Fibroblast of the conjunctiva (primary cell): ENCODE data around the gene DKK3.

Experiments
- DNase-seq: peaks from one replicate; pipeline ENCODE4 v3.0.0-alpha.2; 2010; ENCODE audit warnings: low read depth

Gene DKK3

DNA sequence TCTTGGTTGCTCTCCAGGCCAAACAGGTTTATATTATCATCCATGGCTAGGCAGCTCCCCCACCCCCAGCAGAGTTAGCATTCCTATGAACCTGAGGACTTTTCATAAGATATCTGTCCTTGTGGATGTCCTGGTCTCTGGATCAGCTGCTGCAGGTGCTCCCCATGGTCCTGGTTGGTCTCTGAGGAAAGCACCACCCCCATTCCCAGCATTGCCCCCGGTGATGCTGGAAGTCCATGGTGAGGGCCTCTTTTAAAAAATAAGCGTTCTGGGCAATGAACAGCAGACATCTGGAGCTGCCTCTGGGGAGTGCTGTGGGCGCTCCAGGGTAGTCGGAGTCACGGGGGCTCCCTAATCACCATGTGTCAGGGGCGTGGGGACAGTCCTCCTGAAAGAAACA, 26.6 kb downstream of the DKK3 start:
- no peak for DNase-seq

DNA sequence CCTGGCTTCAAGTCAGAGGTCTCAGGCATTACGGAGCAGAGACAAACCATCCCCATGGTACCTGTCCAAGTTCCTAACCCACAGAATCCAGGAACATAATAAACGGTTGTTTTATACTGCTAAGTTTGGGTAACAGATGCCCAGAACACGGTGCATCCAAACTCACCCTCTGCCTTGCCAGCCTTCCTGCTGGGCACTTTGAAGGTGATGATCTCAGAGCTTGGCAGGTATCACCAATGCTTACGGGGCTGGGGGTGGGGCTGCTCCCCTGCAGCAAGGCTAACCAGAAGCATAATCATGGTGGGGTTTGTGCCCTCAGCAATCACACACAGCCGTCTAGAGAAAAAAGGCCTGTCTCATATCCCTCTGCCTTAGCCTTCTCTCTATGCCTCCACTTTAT, 27.1 kb downstream of the DKK3 start:
- no peak for DNase-seq

DNA sequence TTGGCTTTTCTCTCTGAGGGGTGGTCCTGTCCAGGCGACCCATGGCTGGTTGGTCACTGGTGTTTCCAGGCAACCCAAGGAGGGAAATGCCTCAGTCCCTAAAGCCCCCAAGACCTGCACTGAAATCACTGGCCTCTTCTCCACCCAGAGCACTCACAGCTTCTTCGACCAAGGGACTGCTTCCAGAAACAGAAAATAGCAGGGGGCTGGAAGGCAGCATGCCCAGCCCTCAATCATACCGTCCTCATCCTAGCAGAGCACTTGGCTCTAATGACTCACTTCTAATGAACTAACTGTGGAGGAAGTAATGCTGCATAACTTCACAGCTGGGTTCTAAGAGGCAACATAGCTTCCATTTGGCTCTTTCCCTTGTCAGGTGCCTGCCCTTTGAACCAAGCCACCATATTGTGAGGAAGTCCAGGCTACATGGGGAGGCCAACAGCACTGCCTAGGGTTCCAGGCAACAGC, 27.6 kb downstream of the DKK3 start:
- DNase-seq, result no peak

DNA sequence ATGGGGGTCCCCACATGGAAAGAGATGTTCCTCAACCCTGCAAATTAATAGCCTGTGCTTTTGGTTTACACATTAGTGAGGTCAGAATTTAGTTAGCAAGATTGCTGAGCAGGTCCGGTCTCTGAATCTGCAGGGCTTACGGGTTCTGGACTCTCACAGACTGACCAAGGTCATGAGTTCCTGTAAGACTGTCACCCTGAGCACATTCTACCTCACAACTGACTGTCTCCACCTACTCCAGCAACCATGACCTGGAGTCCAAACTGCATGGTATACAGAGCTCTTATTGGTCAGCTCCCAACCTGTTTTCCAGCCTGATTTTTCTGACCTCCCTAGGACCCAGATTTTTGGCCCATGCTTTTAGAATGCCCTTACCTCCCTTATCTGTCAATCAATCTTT, 28.2 kb downstream of the DKK3 start:
- no peak for DNase-seq

DNA sequence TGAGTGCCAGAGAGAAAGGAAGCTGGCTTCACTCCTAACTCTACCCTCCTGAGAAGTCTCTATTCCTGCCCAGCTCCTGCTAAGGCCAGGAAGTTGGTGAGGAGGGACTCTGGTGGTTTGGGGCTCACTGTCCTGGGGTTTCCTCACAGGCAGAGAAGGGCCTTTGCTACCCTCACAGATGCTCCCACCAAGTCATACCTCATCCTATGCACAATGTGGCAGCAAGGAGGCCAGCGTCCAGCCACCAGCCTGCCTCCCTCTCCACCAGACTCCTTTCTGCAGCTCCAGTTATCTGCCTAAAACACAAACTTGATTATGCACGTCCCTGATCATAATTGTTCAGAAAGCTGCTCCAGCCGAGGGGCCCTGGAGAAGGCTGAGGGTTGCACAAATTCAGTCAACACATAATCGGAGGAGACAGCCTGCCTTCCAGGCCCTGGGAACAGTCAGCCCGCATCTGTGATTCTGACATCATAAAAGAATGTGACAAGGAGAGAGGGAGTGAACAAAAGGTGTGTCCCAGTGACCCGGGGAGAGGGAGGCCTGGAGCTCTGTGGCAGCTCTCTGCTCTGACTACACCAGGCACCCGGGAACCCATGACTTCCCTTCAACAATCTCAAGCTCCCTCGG, 28.8 kb downstream of the DKK3 start:
- no peak for DNase-seq

DNA sequence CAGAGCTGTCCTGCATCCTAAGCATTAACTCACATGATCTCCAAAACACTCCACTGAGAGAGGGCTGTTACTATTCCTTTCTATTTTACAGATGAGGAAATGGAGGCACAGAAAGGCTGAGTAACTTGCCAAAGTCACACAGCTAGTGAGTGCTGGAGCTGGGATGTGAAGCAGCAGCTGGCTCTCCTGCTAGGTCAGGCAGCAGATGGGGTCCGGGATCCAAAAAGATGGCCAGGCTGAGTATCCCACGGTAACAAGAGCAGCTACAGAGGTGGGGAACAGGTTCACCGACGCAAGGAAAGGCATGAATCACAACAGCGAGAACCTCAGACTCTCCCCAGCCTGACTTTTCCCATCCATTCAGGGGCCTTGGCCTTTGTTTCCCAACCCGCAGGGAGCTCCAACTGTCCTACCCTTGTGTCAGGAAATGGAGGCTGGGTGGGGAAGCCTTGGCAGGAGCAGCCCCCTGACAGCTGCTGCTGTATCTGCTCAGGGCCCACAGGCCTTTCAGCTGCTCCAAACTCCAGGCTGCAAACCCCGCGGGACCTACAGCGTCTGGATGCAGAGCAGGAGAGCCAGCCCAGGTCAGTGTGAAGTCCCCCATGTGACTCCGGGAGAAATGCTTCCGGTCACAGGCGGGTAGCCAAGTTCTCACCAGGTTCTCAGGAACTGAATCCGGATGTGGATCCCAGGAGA, 29.5 kb downstream of the DKK3 start:
- no peak for DNase-seq

DNA sequence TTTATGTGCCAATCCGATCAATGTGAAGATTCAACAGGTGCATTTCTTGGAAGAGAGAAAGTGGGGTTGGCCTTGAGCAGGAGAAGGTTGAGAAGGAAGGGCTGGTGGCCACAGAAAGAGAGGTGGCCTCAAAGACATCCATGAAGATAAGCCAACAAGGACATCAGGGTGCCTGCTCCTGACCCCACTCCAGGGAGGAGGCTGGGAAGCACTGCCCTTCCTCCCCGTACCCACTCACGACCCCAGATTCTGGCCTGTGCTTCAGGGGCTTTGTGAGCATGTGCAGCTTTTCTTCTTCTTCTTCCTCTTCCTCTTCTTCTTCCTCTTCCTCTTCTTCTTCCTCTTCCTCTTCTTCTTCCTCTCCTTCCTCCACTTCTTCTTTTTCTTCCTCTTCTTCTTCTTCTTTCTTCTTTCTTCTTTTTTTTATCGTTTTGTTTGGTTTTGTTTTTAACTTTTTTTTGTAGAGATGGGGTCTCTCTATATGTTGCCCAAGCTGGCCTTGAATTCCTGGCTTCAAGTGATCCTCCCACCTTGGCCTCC, 30.3 kb downstream of the DKK3 start:
- DNase-seq, result no peak

DNA sequence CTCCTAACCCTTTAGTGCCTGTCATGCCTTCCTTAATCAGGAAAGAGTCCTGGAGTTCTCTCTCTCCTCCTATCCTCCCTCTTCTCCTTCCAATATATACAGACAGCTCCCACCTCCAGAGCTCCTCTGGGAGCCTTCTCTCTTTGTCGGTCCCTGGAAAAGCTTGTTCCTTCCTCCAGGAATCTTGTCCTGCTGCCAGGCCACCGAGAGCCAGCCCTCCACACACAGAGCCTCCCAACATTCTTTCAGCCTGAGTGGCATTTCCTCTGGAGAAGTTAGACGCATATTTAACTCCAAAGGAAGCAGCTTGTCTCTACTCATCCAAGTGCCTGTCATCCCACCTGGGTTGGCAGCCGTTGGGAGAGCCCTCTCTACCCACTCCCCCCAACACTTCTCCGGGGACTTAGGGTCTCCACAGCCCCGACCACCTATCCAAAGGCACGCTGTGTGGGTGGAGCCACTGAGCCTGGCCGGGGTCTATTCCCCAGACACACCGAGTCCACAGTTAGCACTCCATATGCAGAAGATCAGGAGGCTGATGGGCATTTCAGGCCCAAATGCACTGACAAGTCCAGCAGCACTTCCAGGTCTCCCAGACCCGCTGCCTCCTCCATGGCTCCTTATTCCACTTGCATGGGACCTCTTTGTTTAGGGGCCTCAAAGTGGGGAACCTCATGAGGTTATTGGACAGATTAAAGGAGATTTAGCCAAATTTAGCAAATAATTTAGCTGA, 31.1 kb downstream of the DKK3 start:
- no peak for DNase-seq

DNA sequence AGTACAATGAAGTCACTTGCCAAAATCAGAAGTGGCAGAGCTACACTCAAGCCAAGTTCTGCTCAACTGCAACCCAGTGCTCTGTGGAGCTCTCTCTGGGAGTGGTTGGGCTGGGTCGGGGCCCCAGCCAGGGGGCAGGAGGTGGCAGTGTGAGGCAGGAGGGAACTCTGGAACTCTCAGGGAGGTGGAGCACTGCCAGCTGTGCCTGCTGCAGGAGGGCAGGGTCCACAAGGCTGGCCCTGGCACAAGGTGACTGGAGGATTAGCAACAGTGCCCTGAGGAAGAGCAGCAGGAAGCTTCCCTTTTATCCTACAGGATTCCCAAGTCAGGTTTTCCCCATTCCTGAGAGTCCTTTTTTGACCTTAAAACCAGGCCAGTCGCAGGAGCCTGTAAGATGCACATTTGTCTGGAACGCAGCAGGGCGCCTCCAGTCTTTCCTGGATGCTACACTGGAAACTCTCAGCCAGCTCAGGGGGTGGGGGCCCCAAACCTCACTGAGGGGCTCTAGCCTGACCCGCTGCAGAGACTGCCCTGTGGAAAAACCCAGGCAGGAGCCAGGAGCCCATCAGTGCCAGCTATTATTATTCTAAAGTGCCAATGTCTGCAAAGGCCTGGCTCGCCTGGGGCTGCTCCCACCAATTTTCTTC, 31.8 kb downstream of the DKK3 start:
- no peak for DNase-seq

DNA sequence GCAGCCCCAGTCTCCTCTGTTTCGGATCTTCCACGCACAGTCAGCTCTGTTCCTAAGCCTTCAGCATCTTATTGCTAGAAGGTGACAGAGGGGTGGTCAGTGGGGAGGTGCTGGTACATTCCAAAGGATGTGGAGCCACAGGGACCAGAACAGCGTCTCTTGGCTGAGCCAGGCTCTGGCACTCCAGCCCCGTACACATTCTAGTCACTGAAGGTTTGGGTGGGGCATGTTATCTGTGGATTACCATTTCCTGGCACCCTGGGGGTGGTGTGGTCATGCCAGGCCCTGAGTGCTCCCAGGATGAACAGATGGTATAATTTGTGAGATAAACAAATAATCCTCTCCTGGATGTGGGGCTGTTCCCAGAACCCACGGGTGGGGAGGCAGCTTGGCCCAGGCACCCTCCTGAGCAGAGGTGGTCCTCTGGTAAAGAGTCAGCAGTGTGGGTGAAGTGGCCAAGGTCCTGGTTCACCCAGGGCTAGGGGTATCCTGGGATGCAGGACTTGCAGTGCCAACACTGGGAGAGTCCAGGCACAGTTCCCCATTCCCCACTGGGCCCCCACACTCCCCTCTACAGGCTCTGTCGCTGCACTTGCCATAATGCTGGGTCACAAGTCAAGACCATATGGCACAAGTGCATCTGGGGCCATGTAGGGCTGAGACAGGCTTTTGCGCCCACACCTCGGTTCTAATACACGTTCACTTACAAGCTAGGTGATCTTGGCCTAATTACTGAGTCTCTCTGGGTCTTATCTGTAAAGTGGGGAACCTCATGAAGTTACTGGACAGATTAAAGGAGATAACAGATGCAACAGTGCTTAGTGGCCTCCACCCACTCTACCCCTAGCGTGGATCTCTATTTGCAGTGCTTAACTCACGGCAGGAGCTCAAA, 33.0 kb downstream of the DKK3 start:
- no peak for DNase-seq

DNA sequence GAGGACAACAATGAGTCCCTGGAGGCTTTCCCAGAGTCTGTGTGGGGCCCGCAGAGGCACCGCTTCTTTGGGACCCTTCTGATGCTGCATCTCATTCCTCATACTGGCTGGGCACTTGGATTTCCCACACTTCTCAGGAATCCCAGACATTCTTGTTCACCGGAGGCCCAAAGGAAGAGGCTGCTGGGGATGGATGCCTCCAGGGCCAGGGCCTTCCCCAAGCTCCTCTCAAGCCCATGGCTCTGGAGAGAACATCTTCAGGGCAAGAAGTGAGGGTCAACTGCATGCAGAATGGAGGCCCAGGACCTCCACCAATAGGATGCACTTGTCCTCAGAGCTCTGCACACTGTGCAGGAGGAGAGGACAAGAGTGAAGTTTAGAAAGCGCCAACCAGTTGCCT, 34.6 kb downstream of the DKK3 start:
- DNase-seq, result no peak

DNA sequence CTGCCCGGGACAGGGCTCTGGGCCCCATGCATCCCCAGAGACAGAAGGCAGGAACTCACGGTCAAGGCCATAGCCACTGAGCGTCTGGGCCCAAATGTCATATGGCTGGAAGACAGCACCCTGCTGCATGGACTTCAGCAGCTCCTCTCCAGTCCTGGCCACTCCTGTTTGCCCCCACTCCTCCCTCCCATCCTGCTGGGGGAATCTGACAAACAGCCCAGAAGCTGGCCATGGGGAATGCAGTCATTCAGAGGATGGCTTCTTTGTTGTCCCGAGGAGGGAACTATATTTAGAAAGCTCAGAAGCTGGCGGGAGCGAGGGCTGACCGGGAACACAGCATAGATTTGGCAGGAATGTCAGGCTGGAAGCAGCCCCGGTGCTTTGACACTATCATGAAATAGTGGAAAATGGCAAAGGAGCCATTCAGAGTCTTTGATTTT, 35.0 kb downstream of the DKK3 start:
- no peak for DNase-seq

DNA sequence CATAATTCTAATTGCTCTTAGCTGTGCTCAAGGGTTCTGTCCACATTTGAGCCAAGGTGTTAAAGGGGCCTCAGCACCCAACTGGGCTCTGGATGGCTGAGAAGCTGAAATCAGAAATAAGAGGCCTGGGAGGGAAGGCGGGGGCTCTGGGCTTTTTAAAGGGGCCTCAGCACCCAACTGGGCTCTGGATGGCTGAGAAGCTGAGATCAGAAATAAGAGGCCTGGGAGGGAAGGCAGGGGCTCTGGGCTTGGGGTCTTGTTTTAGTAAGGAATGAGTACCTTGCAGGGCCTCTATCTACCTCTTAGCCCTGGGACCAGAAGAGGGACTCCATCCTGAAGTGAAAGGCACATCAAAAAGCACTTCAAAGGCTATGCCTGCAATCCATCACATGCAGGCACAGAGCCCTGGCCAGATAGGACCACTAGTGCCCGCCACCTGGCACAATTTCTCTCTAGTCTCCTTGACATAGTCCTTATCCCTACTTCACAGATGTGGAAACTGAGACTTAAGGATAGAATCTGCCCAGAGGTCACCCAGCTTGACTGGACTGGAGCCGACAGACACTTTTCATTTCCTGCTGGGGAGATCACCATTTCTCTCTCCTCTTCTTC, 35.6 kb downstream of the DKK3 start:
- DNase-seq, result no peak

DNA sequence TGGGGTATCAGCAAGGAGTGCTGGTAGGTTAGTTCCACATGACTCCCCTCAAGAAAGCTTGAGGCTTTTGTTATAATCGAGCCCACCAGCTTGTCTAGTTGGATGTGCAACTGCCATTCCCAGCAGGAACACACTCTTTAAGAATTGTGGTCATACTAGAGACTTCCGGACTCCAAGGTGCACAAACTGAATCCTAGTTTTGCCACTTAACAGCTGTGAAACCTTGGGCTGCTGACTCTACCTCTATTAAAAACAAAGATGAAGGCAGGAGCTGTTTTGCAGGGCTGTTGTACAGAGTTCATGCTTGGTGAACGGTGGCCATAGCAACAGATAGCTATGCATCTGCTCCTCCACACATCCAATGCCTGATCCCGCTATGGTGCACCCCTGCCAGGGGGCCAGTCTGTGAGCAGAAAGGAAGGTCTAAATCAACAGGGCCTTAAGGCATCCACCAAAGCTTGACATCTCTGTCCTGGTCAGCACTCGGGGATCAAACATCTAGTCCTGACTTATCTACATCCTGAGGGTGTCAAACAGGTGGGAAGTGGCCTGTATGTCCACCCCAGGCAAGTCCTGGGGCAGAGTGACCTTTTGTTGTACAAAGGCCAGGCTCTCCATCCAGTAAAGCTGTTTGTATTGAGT, 36.4 kb downstream of the DKK3 start:
- no peak for DNase-seq

DNA sequence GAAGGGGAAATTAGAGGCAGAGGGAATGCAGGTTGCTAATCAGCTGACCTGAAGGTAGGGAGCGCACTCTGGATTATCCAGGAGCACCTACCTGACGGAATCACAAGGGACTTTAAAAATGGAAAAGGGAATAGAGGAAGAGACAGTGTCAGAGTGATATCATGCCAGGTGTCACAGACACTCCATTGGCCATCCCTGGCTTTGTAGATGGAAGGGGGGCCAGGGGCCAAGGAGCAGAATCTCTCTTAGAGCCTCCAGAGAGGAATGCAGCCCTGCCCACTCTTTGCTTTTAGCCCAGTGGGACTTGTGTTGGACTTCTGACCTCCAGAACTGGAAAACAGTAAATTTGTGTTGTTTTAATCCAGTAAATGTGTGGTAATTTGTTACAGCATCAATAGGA, 37.9 kb downstream of the DKK3 start:
- no peak for DNase-seq

DNA sequence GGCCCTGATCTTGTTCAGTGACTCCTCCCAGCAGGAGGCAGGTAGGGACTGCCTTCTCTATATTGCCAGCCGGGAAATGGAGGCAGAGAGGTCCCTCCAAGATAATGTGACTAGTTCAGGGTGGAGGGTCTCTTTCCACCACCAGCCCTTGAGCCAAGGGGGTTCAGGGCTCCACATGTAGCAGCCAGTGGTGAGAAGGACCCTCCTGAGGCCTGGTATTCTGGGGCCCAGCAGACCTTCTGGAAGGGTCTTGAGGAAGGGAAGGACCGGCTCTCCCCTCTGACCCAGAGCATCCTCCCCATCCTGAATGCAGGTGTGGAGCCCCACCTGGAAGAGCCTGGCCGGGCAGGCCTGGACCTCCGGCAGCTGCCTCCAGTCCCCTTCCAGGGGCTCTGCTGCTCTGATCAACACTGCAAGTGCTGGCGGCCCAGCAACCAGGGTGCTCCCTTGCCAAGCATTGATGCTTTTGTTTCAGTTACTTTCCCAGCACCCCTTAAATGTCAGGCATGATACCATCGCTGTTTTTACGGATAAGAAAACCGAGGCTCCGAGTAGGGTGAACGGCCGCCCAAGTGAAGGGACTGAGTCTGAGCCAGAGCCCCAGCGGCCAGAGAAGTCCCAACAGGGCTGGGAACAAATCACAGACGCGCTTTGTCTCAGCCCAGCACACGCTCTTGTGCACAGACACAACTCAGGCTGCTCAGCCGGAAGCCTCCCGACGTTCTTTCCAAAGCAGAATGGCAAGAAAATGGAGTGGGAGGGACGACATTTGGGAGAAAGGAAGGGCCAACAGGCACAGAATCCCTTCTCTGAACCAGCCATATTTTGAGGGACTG, 38.8 kb downstream of the DKK3 start:
- DNase-seq, result no peak

DNA sequence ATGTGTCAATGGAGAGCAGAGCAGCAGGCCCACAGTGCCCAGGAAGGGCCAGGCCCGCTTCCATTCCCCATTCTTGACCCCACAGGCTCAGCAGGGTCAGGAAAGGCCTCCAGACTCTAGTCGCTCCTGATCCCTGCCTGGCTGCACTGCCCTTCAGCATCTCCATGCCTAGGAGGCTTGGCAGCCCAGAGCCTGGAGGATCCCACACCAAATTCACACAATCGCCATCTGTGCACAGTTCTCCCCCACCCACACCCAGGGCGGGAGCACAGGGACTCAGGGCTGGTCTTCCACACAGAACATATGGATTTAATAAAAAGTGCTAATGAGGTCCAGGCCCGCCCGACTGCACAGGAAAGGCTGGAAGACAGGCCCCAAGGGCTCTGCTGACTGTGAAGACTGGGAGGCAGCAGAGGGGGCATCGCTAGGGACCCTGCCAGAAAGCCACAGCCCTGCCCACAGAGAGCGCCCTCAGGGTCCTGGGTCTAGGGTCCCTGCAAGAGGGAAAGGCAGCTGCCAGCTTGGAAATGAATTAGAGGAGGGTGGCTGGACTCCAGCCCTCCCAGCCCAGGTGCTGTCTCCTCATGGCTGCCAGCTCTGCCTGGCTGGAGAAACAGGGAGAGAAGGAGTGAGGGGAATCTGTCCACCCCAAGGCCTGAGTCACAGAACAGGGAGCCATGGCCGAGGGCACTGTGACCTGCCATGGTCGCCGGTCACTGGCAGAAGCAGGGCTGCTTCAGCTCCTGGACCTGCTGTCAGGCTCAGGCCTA, 39.7 kb downstream of the DKK3 start:
- DNase-seq, result peak; percentile 86

DNA sequence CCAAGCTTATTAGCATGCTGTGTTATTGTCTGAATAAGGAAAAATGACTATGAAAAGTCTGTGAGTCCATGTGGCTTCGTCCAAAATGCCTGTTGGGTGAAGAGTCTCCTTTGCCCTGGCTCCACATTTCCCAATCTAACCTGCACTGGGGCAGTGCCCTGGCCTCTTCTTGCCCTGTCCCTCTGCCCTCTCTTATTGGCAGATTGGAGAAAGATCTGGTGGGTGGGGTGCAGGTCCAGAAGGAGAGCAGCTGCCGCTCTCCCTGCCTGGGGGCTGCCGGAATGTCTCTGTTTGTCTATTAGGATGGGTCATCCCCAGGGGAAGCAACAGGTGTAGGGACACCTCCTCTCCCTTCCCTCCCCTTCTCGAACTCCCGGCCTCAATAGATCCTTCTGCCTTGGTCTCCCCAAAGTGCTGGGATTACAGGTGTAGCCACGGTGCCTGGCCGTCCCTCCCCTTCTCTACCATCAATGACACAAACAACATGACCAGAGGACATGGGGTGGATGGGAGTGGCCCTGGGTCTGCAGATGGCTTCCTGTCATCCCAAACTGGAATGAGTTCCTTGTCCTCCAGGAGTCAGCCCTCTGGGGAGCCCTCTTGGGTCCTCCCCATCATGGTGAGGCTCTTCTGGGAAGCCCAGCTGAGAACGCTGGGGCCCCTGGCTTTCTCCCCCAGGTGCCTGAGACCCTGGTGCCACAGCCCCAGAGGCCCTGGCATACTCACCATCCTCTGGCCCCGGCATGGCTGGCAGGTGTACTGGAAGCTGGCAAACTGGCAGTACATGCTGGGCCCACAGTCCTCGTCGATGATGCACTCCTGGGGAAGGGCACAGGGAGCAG, 40.5 kb downstream of the DKK3 start:
- no peak for DNase-seq
